ENCODE results near the gene TMPRSS3. TPM values are rescaled to one million over a fixed set of nuclear protein-coding genes. Genes with fewer than 3 reads are reported as not detected.
A peak's percentile ranks its signal among the peaks of the same experiment; 100 is the strongest.

Gene TMPRSS3
- total RNA-seq, 1 donor from 2014 or later, result 4.1 TPM

GRCh38 chr21:42384989-42385388 is 10.9 kb downstream of the TMPRSS3 start:
- H3K36me3 ChIP-seq (ENCODE audit: control insufficient read depth, insufficient read depth, low read length), result no peaks in the 10 kb centered on the region
- TF ChIP-seq CTCF (IDR thresholded peaks at IDR 0.05; ENCODE audit: insufficient read depth, low read length, poor library complexity, severe bottlenecking), result no peak
- H3K4me3 ChIP-seq (ENCODE audit: low read depth, low read length), result no peak overlapping the region
- no peak for DNase-seq (ENCODE audit: low read depth)
- H3K27me3 ChIP-seq (ENCODE audit: control insufficient read depth, insufficient read depth, low read length), result no peaks in the 10 kb centered on the region

DNA sequence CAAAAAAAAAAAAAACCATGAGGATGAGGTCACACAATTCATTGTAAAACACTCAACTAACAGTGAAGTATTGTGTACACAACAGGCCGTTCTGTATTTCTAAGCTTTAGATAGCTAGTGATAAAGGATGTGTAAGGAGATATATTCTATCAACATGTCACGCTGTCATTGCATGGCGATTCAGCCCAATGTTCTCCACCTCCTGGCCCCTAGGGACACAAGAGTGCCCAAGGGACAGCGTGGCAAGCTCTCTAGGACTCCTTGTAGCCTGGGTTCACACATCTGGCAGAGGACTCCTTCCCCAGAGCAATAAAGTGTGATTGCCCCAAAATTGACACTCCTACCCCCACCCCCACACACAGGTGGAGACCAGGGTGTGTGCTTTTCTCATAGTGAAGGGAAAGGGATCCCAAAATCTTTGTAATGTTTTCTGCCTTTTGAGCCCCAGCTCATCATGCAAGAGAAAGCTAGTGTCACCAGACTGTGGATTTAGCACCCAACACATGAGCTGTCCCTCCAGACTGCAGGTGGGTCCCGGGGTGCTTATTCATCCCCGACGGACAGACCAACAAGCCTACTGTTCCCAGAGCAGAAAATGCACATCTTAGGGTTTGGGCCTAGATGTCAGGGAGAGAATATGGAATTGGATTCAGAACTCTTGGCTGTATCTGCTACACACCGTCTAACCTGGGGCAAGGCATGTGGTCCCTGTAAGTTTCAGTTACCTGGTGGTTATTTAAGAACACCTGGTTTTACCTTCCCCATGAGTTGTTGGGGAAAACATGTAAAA is 11.5 kb downstream of the TMPRSS3 start:
- TF ChIP-seq CTCF (IDR thresholded peaks at IDR 0.05; ENCODE audit: insufficient read depth, low read length, poor library complexity, severe bottlenecking), result no peak
- Histone ChIP-seq H3K27me3 (ENCODE audit: control insufficient read depth, insufficient read depth, low read length) (no peaks in the 10 kb centered on the region), H3K4me3 (ENCODE audit: low read depth, low read length) (no peak overlapping the region)

DNA sequence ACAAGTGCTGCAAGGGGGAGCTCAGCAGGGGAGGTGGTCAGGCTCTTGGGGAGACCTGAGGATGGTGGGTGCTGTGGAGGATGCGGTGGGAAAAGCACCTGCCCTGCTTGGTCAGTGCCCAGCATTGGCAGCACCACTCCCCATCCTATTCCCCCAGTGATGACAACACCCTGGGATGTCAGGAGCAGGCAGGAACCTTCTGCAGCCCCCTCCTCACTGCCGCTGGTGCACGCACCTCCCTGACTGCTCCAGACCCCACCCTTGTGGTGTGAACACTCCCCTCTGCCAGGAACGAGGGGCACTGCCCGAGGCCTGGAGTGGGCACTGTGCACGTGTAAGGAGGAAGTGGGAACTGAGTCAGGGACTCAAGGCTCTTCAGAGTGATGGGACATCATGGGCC is 12.5 kb downstream of the TMPRSS3 start:
- no peak for TF ChIP-seq CTCF (IDR thresholded peaks at IDR 0.05; ENCODE audit: insufficient read depth, low read length, poor library complexity, severe bottlenecking)
- H3K27me3 ChIP-seq (ENCODE audit: control insufficient read depth, insufficient read depth, low read length), result no peaks in the 10 kb centered on the region

More for the DNA sequence above, 11.5 kb downstream of the TMPRSS3 start:
- no peak for DNase-seq (ENCODE audit: low read depth)
- no peaks in the 10 kb centered on the region for H3K36me3 ChIP-seq (ENCODE audit: control insufficient read depth, insufficient read depth, low read length)

GRCh38 chr21:42382915-42383314 is 12.9 kb downstream of the TMPRSS3 start:
- DNase-seq (ENCODE audit: low read depth), result no peak
- TF ChIP-seq CTCF (IDR thresholded peaks at IDR 0.05; ENCODE audit: insufficient read depth, low read length, poor library complexity, severe bottlenecking), result no peak
- H3K27me3 ChIP-seq (ENCODE audit: control insufficient read depth, insufficient read depth, low read length), result no peaks in the 10 kb centered on the region
- H3K36me3 ChIP-seq (ENCODE audit: control insufficient read depth, insufficient read depth, low read length), result no peaks in the 10 kb centered on the region
- H3K4me3 ChIP-seq (ENCODE audit: low read depth, low read length), result no peak overlapping the region

More for the DNA sequence above, 12.5 kb downstream of the TMPRSS3 start:
- Histone ChIP-seq H3K36me3 (ENCODE audit: control insufficient read depth, insufficient read depth, low read length) (no peaks in the 10 kb centered on the region), H3K4me3 (ENCODE audit: low read depth, low read length) (no peak overlapping the region)
- no peak for DNase-seq (ENCODE audit: low read depth)

GRCh38 chr21:42381347-42381984 is 14.4 kb downstream of the TMPRSS3 start:
- Histone ChIP-seq H3K36me3 (ENCODE audit: control insufficient read depth, insufficient read depth, low read length) (no peaks in the 10 kb centered on the region), H3K27me3 (ENCODE audit: control insufficient read depth, insufficient read depth, low read length) (peaks cover under 1% of the 10 kb centered on the region), H3K4me3 (ENCODE audit: low read depth, low read length) (no peak overlapping the region)
- TF ChIP-seq CTCF (IDR thresholded peaks at IDR 0.05; ENCODE audit: insufficient read depth, low read length, poor library complexity, severe bottlenecking), result peak; percentile 95
- no peak for DNase-seq (ENCODE audit: low read depth)
